ENCODE results near the gene CCBE1. TPM values are rescaled to one million over a fixed set of nuclear protein-coding genes. Genes with fewer than 3 reads are reported as not detected.

Gene CCBE1
- total RNA-seq, 1 donor from 2014 or later: 1.2 TPM

GRCh38 chr18:59509481-59510442, 187.5 kb downstream of the CCBE1 start:
- DNase-seq (ENCODE audit: low spot score): peak; percentile 16
- no peak for TF ChIP-seq CTCF (IDR thresholded peaks at IDR 0.05; ENCODE audit: unreplicated experiment)
- peaks cover 13% of the 10 kb centered on the region for H3K27me3 Mint-ChIP-seq (ENCODE audit: unreplicated experiment)
- peaks cover 49% of the 10 kb centered on the region for H3K4me1 Mint-ChIP-seq (ENCODE audit: unreplicated experiment)
- H3K9me3 Mint-ChIP-seq (ENCODE audit: unreplicated experiment): no peaks in the 10 kb centered on the region
- H3K36me3 Mint-ChIP-seq (ENCODE audit: low read depth, unreplicated experiment): peaks cover 5% of the 10 kb centered on the region
- H3K27ac Mint-ChIP-seq (ENCODE audit: unreplicated experiment): peak overlapping the region; percentile 30
- no peak overlapping the region for H3K4me3 Mint-ChIP-seq (ENCODE audit: unreplicated experiment)

GRCh38 chr18:59505356-59505755, 191.9 kb downstream of the CCBE1 start:
- Mint-ChIP-seq H3K36me3 (ENCODE audit: low read depth, unreplicated experiment) (peaks cover 5% of the 10 kb centered on the region), H3K4me1 (ENCODE audit: unreplicated experiment) (peaks cover 36% of the 10 kb centered on the region), H3K4me3 (ENCODE audit: unreplicated experiment) (no peak overlapping the region), H3K27me3 (ENCODE audit: unreplicated experiment) (peaks cover 4% of the 10 kb centered on the region), H3K9me3 (ENCODE audit: unreplicated experiment) (no peaks in the 10 kb centered on the region), H3K27ac (ENCODE audit: unreplicated experiment) (no peak overlapping the region)
- no peak for TF ChIP-seq CTCF (IDR thresholded peaks at IDR 0.05; ENCODE audit: unreplicated experiment)
- no peak for DNase-seq (ENCODE audit: low spot score)

- peaks cover 5% of the 10 kb centered on the region for H3K36me3 Mint-ChIP-seq (ENCODE audit: low read depth, unreplicated experiment)
- no peak overlapping the region for H3K4me3 Mint-ChIP-seq (ENCODE audit: unreplicated experiment)
- DNase-seq (ENCODE audit: low spot score): no peak
- no peak for TF ChIP-seq CTCF (IDR thresholded peaks at IDR 0.05; ENCODE audit: unreplicated experiment)
- peaks cover 6% of the 10 kb centered on the region for H3K27me3 Mint-ChIP-seq (ENCODE audit: unreplicated experiment)
- peaks cover 27% of the 10 kb centered on the region for H3K4me1 Mint-ChIP-seq (ENCODE audit: unreplicated experiment)
- H3K27ac Mint-ChIP-seq (ENCODE audit: unreplicated experiment): peak overlapping the region; percentile 69
- no peaks in the 10 kb centered on the region for H3K9me3 Mint-ChIP-seq (ENCODE audit: unreplicated experiment)
These were observed 194.7 kb downstream of the CCBE1 start for GRCh38 chr18:59502274-59503175.

GRCh38 chr18:59501920-59502273, 195.3 kb downstream of the CCBE1 start:
- Mint-ChIP-seq H3K9me3 (ENCODE audit: unreplicated experiment) (no peaks in the 10 kb centered on the region), H3K27me3 (ENCODE audit: unreplicated experiment) (peaks cover 6% of the 10 kb centered on the region), H3K4me1 (ENCODE audit: unreplicated experiment) (peaks cover 27% of the 10 kb centered on the region), H3K4me3 (ENCODE audit: unreplicated experiment) (no peak overlapping the region), H3K27ac (ENCODE audit: unreplicated experiment) (no peak overlapping the region), H3K36me3 (ENCODE audit: low read depth, unreplicated experiment) (peaks cover 5% of the 10 kb centered on the region)
- DNase-seq (ENCODE audit: low spot score): no peak
- TF ChIP-seq CTCF (IDR thresholded peaks at IDR 0.05; ENCODE audit: unreplicated experiment): no peak
